ENCODE data around the gene SSTR3.

- peak; percentile 34 for TF ChIP-seq CTCF (IDR thresholded peaks at IDR 0.05; ENCODE audit: low read length)
- no peak for TF ChIP-seq EZH2phosphoT487 (IDR thresholded peaks at IDR 0.05; ENCODE audit: low read length)
Observed at GRCh38 chr22:37162221-37163095, 49.8 kb downstream of the SSTR3 start.

Measured in MM.1S (cell line).